ENCODE data around the gene HMGN2.
A peak's percentile ranks its signal among the peaks of the same experiment; 100 is the strongest.

The HMGN2 gene

GRCh38 chr1:26483980-26484379 is 11.7 kb downstream of the HMGN2 start:
- Histone ChIP-seq H3K4me3 (ENCODE audit: low read length) (no peak overlapping the region), H3K27me3 (ENCODE audit: low read depth, low read length) (no peaks in the 10 kb centered on the region), H3K27ac (ENCODE audit: low read length) (no peak overlapping the region), H3K79me2 (ENCODE audit: low read length) (no peaks in the 10 kb centered on the region), H3K9ac (ENCODE audit: low read length) (no peak overlapping the region), H3K4me1 (ENCODE audit: low read length) (no peaks in the 10 kb centered on the region), H3K4me2 (ENCODE audit: low read length) (no peak overlapping the region), H2AFZ (ENCODE audit: low read depth, low read length) (no peak overlapping the region), H3K36me3 (replicated peaks; ENCODE audit: low read depth, low read length) (peaks cover 2% of the 10 kb centered on the region), H3K9me3 (ENCODE audit: insufficient read depth, low read length) (no peaks in the 10 kb centered on the region), H4K20me1 (ENCODE audit: insufficient read depth, low read length) (no peaks in the 10 kb centered on the region)
- no peak for TF ChIP-seq CTCF (IDR thresholded peaks at IDR 0.05; ENCODE audit: low read depth, low read length)

GRCh38 chr1:26490155-26490554 is 17.9 kb downstream of the HMGN2 start:
- no peak overlapping the region for H3K9ac ChIP-seq (ENCODE audit: low read length)
- H3K27me3 ChIP-seq (ENCODE audit: low read depth, low read length), result no peaks in the 10 kb centered on the region
- H3K9me3 ChIP-seq (ENCODE audit: insufficient read depth, low read length), result no peaks in the 10 kb centered on the region
- H3K27ac ChIP-seq (ENCODE audit: low read length), result no peak overlapping the region
- no peaks in the 10 kb centered on the region for H3K79me2 ChIP-seq (ENCODE audit: low read length)
- no peaks in the 10 kb centered on the region for H3K36me3 ChIP-seq (replicated peaks; ENCODE audit: low read depth, low read length)
- no peaks in the 10 kb centered on the region for H4K20me1 ChIP-seq (ENCODE audit: insufficient read depth, low read length)
- no peak overlapping the region for H3K4me2 ChIP-seq (ENCODE audit: low read length)
- no peak overlapping the region for H2AFZ ChIP-seq (ENCODE audit: low read depth, low read length)
- TF ChIP-seq EZH2phosphoT487 (IDR thresholded peaks at IDR 0.05; ENCODE audit: low read depth) (no peak), CTCF (IDR thresholded peaks at IDR 0.05; ENCODE audit: low read depth, low read length) (no peak)
- H3K4me3 ChIP-seq (ENCODE audit: low read length), result no peak overlapping the region
- peaks cover 23% of the 10 kb centered on the region for H3K4me1 ChIP-seq (ENCODE audit: low read length)

- Histone ChIP-seq H3K27ac (ENCODE audit: low read length) (no peak overlapping the region), H3K79me2 (ENCODE audit: low read length) (no peaks in the 10 kb centered on the region), H3K4me2 (ENCODE audit: low read length) (peak overlapping the region; percentile 74), H2AFZ (ENCODE audit: low read depth, low read length) (no peak overlapping the region), H3K9me3 (ENCODE audit: insufficient read depth, low read length) (no peaks in the 10 kb centered on the region), H4K20me1 (ENCODE audit: insufficient read depth, low read length) (no peaks in the 10 kb centered on the region), H3K9ac (ENCODE audit: low read length) (peak overlapping the region; percentile 12; the same call in 1 of the 2 replicates), H3K36me3 (replicated peaks; ENCODE audit: low read depth, low read length) (no peaks in the 10 kb centered on the region), H3K4me1 (ENCODE audit: low read length) (peaks cover 23% of the 10 kb centered on the region), H3K27me3 (ENCODE audit: low read depth, low read length) (no peaks in the 10 kb centered on the region), H3K4me3 (ENCODE audit: low read length) (peak overlapping the region; percentile 46)
- TF ChIP-seq CTCF (IDR thresholded peaks at IDR 0.05; ENCODE audit: low read depth, low read length) (no peak), EZH2phosphoT487 (IDR thresholded peaks at IDR 0.05; ENCODE audit: low read depth) (no peak)
These were observed 21.0 kb downstream of the HMGN2 start for GRCh38 chr1:26493267-26493666.

- Histone ChIP-seq H3K36me3 (replicated peaks; ENCODE audit: low read depth, low read length) (no peaks in the 10 kb centered on the region), H2AFZ (ENCODE audit: low read depth, low read length) (no peak overlapping the region), H3K4me1 (ENCODE audit: low read length) (peaks cover 23% of the 10 kb centered on the region), H3K27me3 (ENCODE audit: low read depth, low read length) (no peaks in the 10 kb centered on the region), H3K9me3 (ENCODE audit: insufficient read depth, low read length) (no peaks in the 10 kb centered on the region), H3K9ac (ENCODE audit: low read length) (no peak overlapping the region), H3K4me3 (ENCODE audit: low read length) (no peak overlapping the region), H4K20me1 (ENCODE audit: insufficient read depth, low read length) (no peaks in the 10 kb centered on the region), H3K79me2 (ENCODE audit: low read length) (no peaks in the 10 kb centered on the region), H3K27ac (ENCODE audit: low read length) (no peak overlapping the region), H3K4me2 (ENCODE audit: low read length) (peak overlapping the region; percentile 74; the same call in 1 of the 2 replicates)
- no peak for TF ChIP-seq CTCF (IDR thresholded peaks at IDR 0.05; ENCODE audit: low read depth, low read length)
These were observed 21.7 kb downstream of the HMGN2 start for GRCh38 chr1:26493938-26494337.
